Measurements from ENCODE around the gene LIN7C. TPM values are rescaled to one million over a fixed set of nuclear protein-coding genes. Genes with fewer than 3 reads are reported as not detected.
A peak's percentile ranks its signal among the peaks of the same experiment; 100 is the strongest.

LIN7C gene
- total and polyA plus RNA-seq, 9 of the 15 experiments (the other 6 are each of a cell fraction or from before 2014, with no cell fraction given), result 10.8 to 52.7 (median 21.5) TPM

GRCh38 chr11:27472398-27473016, 34.1 kb downstream of the LIN7C start, which contains the start of gene LGR4 (continued):
- TF ChIP-seq ID3 (CRISPR knock-in tag; IDR thresholded peaks at IDR 0.05) (no peak), ID3 (tag; IDR thresholded peaks at IDR 0.05) (0 out of 2 replicates have a peak, but pooled peaks have one; percentile 32), HNRNPH1 (optimal IDR thresholded peaks at IDR 0.05; ENCODE audit: low read depth, low read length) (no peak), EZH2 (IDR thresholded peaks at IDR 0.05; ENCODE audit: borderline replicate concordance, low read depth, low read length) (no peak), FOXK2 (conservative IDR thresholded peaks at IDR 0.05 in 1 of 2, IDR thresholded peaks at IDR 0.05 in 1 of 2; ENCODE audit: low read depth in 2 of 2) (0 out of 4 replicates have a peak, but pooled peaks of 1 of the 2 experiments have one; percentile 17), RFX1 (IDR thresholded peaks at IDR 0.05) (no peak), SMARCE1 (IDR thresholded peaks at IDR 0.05) (no peak), ZNF174 (CRISPR knock-in tag; IDR thresholded peaks at IDR 0.05) (no peak), HNRNPLL (IDR thresholded peaks at IDR 0.05; ENCODE audit: low read depth, low read length, poor library complexity, severe bottlenecking) (no peak), L3MBTL2 (IDR thresholded peaks at IDR 0.05) (no peak), MAZ (CRISPR knock-in tag; conservative IDR thresholded peaks at IDR 0.05 in 1 of 2, IDR thresholded peaks at IDR 0.05 in 1 of 2) (peak in 1 of 2 experiments; percentile 57; a peak in 1 of 4 replicates), XRCC4 (IDR thresholded peaks at IDR 0.05; ENCODE audit: extremely low read depth, insufficient read depth, insufficient read length) (no peak), SPI1 (IDR thresholded peaks at IDR 0.05; ENCODE audit: borderline replicate concordance, low read depth, low read length) (no peak), ARHGAP35 (IDR thresholded peaks at IDR 0.05; ENCODE audit: partially characterized antibody) (no peak), MCM3 (IDR thresholded peaks at IDR 0.05) (no peak), ZNF584 (CRISPR knock-in tag; IDR thresholded peaks at IDR 0.05; ENCODE audit: low read depth) (no peak), ZNF830 (CRISPR knock-in tag; IDR thresholded peaks at IDR 0.05) (no peak), ZNF354B (CRISPR knock-in tag; IDR thresholded peaks at IDR 0.05) (no peak)
- TF ChIP-seq, protein P1, sequence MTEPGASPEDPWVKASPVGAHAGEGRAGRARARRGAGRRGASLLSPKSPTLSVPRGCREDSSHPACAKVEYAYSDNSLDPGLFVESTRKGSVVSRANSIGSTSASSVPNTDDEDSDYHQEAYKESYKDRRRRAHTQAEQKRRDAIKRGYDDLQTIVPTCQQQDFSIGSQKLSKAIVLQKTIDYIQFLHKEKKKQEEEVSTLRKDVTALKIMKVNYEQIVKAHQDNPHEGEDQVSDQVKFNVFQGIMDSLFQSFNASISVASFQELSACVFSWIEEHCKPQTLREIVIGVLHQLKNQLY (CRISPR knock-in tag; conservative IDR thresholded peaks at IDR 0.05), result no peak
- TF ChIP-seq, protein P2, sequence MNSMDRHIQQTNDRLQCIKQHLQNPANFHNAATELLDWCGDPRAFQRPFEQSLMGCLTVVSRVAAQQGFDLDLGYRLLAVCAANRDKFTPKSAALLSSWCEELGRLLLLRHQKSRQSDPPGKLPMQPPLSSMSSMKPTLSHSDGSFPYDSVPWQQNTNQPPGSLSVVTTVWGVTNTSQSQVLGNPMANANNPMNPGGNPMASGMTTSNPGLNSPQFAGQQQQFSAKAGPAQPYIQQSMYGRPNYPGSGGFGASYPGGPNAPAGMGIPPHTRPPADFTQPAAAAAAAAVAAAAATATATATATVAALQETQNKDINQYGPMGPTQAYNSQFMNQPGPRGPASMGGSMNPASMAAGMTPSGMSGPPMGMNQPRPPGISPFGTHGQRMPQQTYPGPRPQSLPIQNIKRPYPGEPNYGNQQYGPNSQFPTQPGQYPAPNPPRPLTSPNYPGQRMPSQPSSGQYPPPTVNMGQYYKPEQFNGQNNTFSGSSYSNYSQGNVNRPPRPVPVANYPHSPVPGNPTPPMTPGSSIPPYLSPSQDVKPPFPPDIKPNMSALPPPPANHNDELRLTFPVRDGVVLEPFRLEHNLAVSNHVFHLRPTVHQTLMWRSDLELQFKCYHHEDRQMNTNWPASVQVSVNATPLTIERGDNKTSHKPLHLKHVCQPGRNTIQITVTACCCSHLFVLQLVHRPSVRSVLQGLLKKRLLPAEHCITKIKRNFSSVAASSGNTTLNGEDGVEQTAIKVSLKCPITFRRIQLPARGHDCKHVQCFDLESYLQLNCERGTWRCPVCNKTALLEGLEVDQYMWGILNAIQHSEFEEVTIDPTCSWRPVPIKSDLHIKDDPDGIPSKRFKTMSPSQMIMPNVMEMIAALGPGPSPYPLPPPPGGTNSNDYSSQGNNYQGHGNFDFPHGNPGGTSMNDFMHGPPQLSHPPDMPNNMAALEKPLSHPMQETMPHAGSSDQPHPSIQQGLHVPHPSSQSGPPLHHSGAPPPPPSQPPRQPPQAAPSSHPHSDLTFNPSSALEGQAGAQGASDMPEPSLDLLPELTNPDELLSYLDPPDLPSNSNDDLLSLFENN (IDR thresholded peaks at IDR 0.05; ENCODE audit: low read depth in 2 of 2, low read length in 2 of 2), result no peak
